GM19468 (cell line): Measurements from ENCODE around the gene PSD2.

Experiments used
- ATAC-seq: cut with Tn5 transposase; IDR thresholded peaks from one replicate; pipeline ENCODE4 v1.9.1; 2021; ENCODE audit warnings: mild to moderate bottlenecking, moderate library complexity, moderate number of reproducible peaks; ENCODE audit not compliant: unreplicated experiment; ENCODE audit errors: extremely low read depth

Gene PSD2

DNA sequence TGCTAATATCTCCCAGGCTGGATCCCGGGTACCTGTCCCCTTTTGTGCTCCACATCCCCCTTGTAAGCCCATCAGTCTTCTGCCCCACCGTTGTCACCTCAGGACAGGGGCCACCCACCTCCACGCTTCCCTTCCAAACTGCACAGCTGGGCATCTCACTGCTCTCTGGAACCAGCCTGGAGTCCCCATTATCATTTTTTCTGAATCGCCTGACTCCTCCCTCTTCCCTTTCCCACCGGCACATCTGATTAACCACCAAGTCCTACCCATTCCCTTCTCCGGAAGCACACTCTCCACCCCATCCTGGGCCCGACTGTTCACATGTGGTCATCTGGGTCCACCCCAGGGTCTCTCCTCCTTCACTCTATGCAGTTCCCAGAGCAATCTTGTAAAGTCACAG lies 53.9 kb downstream of the PSD2 start:
- ATAC-seq = no peak

DNA sequence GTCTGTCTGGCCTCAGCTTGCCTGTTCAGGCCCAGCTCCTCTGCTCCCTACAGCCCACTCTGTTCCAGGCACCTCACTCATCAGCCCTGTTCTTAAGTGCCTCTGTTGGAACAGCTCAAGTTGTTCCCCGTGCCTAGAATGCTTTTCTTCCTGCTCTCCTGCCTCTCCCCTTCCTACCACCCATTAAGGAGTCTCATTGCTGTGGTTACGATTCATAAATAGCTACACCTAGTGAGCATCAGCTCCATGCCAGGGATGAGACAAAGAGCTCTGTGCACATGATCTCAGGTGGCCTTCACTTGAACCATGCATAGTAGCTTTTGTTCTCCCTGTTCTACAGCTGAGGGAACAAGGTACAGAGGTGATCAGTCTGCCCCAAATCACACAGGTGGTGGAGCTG lies 54.3 kb downstream of the PSD2 start:
- no peak for ATAC-seq

DNA sequence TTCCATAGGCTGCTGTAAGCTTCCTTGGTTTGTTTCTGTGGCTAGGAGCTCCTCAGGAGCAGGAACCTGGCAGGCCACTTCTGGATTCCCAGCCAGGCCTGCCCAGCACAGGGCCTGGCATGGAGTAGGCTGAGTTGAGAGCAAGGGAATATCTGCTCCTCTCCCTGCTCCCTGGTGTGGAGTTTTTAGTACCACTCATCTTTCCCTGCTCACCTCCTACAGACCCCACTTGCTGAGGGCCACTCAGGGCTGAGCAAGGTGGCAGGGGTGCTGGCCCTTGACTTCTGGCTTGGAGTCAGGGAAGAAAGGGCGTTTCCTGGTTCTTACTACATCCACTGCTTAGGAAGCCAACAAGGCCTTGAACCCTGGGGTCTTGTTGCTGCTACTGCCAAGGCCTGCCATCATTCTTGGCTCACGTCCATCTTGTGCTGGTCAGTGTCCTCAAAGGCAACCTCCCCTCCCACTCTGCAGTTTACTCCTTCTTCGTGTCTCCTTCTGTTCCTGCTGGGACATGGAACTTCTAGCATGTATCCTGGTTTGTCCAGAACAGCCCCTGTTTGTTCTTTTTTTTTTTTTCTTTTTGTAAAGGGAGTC lies 54.9 kb downstream of the PSD2 start:
- no peak for ATAC-seq

DNA sequence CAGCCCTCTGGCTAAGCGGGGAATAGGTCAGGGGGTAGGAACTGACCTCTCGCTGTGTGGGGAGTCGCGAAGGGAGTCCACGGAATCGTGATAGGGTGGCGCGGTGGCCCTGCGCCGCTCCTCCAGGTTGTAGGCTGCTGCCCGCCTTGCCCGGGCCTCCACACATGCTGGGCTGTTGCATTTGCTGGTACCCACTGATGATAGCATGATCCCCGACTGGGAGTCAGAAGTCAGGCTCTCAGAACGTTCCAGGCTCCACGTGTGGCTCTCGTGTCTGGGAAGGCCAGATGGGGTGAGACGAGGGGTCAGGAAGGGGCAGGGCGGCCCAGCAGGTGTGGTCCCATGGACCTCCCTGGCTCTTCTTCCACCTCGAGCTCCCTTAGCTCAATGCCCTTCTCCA lies 56.0 kb downstream of the PSD2 start:
- ATAC-seq = no peak

DNA sequence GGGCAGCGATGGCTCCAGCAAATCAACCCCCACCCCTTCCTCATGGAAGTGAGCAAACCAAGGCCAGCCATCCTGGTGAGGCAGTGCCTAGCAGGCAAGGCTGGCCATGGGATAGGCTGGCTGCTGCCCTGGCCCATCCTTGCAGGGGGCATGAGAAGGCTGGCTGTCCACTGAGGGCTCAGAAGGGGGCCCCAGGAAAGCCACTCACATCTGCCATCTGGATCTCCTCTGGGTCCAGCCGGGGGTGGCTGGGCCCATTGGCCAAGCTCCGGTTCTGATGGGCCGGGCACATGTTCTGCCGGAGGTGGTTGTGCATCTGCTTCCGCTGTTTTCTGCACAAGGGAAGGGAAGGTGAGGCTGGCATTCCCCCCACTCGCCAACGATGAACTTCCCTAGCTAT lies 57.1 kb downstream of the PSD2 start:
- no peak for ATAC-seq

DNA sequence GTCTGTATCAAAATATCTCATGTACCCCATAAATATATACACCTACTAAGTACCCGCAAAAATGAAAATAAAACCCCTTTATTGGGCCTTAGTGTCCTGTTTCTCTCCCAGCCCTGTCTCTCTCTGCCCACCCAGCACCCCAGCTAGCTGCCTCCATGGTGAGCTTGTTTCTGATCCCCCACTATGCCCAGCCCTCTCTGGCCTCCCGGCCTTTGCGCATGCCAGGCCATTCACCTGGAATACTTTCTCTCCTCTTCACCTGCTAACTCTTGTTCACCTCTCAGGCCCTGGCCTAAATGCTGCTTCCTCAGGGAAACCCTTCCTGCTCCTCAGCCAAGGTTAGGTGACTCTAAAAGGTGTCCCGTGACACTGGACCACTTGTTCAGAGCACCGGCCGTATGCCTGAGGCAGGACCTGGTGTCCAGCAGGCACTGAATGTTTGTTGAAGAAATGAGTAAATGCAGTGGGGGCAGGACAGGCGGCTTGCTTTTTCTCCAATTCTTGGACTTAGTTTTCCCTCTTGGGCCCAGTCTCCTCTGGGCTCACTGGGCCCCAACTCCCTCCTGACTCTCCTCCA lies 58.5 kb downstream of the PSD2 start:
- ATAC-seq = no peak

DNA sequence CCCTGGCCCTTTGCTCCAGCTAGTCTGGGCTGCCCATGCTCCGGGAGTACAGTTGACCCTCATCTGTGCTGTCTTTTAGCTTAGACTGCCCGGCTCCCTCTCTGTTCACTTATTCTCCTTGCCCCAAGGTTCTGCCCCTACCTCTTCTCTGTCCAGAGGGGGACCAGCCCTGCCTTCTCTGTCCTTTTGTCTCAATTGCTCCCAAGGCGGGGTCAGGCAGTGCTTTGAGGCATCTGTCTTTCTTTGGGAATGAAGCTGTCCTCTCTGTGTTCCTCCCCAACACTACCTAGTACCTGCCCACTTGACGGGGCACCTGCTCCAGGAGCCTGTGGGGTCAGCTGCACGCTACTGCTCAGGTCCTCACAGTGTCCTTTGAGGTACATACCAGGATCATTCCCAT lies 59.3 kb downstream of the PSD2 start:
- ATAC-seq = no peak

DNA sequence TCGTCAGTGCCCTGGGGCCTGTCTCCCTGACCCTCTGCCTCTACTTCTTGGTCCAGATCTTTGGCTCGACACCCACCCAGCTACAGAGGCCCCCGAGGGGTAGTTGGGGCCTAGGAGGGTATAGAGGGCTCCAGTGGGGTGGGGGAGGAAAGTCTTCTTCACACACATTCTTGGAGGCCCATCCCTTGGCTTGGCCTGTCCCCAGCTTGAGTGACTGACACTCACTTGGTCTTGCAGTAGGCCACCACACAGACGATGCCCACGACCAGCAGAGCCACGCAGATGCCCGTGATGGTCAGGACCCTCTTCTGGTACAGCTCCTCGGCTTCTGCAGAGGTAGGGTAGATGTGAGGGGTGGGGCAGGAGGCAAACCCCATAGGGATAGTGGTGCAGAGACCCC lies 59.8 kb downstream of the PSD2 start:
- no peak for ATAC-seq

DNA sequence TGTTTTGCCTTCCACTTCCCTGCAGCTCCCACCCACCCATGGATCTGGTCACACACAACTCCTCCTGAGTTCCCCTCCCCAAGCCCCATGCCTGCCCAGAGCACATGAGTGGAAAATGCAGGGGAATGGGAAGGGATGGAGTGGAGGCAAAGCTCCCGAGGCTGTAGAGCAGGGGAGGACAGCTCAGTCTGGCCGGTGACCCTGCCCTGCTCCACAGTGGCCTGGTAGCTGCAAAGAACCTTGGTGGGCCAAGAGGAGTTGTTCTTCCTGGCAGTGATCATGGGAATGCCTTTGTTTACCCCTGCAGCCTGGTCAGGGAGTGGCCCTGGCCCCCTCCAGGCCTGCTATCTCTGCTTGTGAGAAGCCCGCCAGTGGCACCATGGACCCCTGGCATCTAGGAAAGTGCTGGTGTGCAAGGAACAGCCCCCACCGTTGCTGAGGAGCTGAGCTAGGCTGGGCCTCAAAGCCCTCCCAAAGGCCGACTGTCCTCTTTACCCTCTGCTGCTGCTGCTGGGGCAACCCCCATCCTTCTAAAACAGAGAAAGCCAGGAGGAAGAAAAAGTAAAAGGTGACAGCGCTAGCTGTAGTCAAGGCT lies 60.4 kb downstream of the PSD2 start:
- ATAC-seq = no peak

DNA sequence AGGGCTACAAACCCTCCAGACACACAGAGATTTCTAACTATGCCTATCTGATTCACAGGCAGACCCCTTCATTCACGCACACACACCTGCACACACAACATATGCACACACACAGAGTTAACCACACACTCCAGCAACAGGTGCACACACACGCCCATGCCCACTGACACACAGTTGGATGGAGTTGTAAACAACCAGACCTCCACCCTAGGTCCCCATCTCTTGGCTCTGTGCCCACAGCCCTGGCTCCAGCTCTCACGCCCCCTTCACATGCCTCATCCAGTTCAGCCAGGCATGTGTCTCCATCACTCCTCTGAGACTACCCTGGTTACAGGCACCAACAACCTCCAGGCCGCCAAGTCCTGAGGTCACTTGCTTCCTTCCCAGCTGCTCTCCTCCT lies 61.1 kb downstream of the PSD2 start:
- no peak for ATAC-seq

DNA sequence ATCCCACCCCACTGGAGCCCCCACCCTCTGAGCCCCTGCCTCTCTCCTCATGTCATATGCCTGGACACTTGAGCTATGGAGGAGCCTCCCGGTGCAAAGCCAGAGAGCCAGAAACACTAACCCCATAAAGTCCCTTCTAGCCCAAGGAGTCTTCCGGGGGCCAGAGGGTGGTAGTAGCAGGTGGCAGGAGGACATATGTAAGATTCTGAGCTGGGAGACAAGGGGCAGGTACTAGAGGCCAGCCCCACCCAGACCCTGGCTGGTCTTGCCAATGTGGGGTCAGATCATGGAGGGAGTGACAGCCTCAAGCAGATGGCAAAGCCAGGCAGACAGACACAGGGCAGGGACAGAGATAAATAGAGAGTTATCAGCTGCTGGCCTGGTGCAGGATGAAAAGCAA lies 63.4 kb downstream of the PSD2 start:
- no peak for ATAC-seq

DNA sequence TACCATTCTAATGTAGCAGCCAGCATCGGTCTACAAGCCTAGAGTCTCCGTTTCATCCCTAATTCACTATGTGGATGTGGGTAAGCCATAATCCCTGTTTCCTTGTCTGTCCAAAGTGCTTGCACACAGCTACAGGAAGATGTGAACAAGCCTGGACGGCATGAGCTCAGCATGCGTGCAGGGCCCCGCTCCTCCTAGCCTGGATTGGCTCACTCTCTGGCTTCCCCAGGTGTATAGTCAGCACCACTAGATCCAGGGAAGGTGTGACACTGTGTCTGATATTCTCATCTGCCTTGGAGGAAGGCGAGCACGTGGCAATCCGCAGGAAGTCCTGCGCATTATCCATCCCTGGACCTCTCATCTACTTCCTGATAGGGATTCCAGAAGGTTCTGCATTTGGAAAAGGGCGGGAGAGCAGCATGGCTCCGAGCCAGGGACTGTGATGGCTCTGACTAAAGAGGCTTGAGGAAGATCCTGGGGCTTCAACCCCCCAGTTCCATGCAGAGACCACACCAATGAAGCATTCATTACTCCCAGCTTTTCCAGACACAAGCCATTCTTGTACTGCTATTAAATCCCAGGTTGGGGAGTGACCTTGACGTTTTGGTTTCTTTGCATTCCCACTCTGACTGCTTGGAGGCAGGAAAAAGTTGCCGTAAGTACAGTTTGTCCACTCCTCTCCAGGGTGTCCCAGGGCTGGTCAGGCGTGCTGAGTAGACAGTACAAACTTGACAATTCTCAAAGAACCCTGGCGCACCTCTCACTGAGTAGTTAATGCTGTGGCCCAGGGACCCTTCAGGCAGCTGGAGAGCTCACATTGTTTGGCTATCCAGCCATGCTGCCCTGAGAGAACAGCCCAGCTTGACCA lies 65.6 kb downstream of the PSD2 start:
- ATAC-seq = no peak

DNA sequence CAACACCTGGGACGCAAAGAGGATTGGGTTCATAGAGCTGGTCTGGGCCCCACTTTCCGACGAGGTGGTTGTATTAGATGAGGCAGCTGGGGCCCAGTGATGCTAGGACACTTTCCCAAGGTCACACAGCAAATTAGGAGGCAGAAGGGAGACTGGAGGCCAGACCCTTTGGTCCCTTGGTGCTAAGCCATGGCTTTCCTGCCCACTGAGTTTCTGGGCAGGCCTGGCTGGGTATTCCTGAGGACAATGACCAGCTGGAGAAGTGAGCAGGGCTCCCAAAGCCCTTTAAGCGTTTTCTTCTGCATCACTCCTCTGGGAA lies 66.2 kb downstream of the PSD2 start:
- ATAC-seq = no peak

DNA sequence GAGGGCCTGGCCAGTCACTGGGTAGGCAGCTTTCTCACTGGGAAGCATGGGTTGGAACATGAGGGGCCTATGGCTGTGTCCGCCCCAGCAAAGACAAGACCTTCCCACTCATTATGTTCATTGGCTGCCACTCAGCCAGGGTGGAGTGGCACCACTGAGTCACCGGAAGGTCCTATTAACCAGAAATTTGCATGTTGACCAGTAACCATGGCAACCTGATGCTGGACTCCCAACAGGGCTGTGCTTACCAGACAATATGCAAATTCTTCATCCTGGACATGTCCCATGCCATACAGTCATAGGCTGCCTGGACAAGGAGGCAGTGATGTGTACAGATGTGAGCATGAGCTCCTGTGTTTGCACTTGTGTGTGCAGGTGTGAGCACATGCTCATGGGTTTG lies 66.7 kb downstream of the PSD2 start:
- no peak for ATAC-seq

DNA sequence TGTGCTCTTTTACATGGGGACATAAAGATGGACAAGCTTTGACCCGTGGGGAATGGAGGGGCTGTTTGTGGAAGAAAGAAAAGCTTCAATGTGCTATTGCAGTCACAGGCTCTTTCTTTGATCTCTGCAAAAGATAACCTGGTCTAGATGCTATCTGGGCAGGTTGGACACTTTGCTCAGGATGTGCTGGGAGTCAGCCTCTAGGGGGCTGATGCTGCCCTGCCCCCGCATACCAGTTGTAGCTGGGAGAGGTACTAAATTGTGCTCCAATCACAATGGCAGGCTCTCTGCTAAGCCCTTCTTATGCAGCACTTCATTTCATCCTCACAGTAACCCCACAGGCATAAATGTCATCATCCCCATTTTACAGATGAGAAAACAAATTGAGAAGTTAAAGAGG lies 67.2 kb downstream of the PSD2 start:
- no peak for ATAC-seq

DNA sequence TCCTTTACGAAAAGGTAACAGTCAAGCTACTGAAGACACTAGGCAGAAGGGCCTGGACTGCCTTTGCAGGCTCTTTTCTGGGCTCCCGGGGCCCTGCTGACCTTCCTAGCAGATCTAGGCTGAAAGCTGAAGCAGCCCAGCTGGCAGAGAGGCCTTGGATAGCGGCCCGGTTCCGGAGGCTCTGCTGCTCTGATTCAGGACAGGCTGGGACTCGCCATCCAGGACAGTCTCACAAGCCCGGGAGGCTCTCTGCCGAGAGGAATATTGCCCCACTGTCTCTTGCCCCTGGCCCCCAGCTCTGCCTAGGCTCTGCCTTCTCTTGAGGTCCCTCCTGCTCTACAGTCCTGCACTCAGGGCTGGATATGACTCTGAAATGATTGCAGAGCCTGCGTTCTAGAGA lies 67.8 kb downstream of the PSD2 start:
- no peak for ATAC-seq

DNA sequence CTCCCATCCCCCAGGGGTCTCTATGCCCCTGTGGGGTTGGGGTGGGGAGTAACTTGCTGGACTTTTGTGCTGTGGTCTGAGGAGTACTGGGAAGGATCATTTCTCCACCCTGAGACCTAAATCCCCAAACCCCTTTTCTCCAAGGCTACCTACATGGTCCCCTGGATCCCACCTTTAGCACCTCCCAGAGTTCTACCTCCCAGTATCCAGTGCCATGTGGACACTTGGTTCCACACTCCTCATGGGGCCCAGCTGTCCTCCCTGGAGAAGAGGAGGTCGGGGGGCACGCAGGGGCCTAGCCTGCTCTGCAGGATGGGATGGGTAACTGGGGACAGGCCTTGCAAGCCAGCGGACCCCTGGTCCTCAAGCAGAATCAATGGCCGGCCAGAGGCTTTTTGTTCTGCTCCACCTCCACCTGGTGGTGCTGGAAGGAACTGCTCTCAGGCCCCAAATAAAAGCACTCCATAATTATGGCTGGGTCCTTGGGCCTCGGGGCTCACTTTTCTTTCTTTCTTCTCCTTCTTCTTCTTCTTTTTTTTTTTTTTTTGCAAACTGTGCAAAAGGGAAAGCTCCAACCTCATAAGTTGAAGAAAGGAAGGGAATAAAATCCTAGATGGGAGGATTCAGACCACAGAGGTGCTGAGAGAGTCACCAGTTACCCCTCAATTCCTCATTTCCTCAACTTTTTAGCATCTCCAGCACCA lies 68.4 kb downstream of the PSD2 start:
- no peak for ATAC-seq

DNA sequence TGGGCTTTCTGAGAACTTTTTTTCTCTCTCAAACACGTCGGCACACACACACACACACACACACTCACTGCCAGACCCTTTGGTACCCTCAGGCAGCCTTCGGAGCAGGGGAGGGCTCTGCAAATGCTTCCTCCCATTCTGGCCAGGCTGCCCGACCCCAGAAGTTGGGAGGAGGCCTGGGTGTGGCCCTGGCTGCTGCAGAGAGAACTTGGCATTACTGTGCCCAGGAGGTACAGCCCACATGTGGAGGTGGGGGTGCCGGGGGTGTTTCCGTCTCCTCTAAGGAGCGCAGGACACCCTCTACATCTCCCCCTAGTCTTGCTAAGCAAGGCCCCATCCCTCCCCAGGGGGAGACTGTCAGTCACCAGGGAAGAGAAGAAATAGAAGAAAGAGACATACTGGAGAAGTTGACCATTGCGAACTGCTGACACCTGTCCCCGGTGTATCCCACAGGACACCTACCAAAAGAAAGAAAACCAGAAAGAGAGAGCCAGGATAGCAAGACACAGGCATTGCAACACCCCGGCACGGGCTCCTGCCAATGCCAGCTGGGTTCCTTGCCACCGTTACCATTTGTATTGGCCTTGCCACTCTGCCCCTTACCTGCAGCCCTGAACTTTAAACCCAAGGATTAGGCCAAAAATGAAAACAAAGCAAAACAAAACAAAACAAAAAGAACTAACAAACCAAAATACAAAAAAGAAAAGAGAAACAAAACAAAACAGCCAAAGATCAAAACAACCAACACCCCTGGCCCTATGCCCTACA lies 69.3 kb downstream of the PSD2 start:
- no peak for ATAC-seq

DNA sequence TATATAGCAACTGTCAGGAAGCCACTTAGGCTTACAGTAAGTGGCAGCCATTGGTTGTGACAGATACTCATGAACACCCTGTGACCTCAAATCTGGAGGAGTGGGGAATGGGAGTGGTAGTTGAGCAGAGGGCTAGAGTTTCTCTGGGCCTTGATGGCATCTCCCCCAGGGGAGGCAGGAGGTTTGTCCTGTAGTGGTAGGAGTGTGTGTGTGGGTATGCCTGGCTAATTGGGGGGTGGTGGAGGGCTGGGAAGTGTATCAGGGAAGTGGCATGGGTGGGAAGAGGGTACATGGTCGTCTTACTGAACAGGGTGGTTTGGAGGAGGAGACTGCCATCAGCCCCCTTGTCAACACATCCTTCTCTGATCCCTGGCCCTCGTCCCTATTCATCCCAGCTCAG lies 71.5 kb downstream of the PSD2 start:
- ATAC-seq = no peak

DNA sequence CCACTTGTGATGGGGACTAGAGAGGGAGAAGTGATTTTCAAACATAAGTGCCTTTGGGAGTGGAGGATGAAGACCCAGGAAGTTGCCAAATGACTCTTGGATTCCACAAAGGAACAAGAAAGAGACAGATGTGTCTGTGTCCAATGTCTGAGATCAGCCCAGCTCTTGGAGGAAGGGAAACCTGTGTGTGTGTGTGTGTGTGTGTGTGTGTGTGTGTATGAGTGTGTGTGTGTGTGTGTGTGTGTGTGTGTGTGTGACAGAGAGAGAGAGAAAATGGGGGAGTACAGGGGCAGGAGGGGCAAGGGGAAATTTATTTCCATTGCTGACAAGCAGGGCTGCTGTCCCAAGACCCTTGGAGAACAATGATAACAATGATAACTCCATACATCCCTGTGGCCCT lies 72.0 kb downstream of the PSD2 start:
- ATAC-seq = no peak
